ENCODE measurements around the gene P2RX7.
"Not testable (repeated sequence)": the region's sequence is repeated elsewhere in the genome, so short reads cannot be mapped to it uniquely, and the experiment has no call there.

P2RX7 gene

GRCh38 chr12:121188227-121188626 is 55.6 kb downstream of the P2RX7 start:
- H3K4me3 ChIP-seq (ENCODE audit: low read depth, low read length) = no peak overlapping the region
- TF ChIP-seq, protein P1, sequence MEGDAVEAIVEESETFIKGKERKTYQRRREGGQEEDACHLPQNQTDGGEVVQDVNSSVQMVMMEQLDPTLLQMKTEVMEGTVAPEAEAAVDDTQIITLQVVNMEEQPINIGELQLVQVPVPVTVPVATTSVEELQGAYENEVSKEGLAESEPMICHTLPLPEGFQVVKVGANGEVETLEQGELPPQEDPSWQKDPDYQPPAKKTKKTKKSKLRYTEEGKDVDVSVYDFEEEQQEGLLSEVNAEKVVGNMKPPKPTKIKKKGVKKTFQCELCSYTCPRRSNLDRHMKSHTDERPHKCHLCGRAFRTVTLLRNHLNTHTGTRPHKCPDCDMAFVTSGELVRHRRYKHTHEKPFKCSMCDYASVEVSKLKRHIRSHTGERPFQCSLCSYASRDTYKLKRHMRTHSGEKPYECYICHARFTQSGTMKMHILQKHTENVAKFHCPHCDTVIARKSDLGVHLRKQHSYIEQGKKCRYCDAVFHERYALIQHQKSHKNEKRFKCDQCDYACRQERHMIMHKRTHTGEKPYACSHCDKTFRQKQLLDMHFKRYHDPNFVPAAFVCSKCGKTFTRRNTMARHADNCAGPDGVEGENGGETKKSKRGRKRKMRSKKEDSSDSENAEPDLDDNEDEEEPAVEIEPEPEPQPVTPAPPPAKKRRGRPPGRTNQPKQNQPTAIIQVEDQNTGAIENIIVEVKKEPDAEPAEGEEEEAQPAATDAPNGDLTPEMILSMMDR (IDR thresholded peaks at IDR 0.05; ENCODE audit: insufficient read depth, low read depth, low read length, missing control alignments) = no peak
- DNase-seq (ENCODE audit: low read depth) = no peak

GRCh38 chr12:121189131-121189530 is 56.5 kb downstream of the P2RX7 start:
- TF ChIP-seq, protein P1 (IDR thresholded peaks at IDR 0.05; ENCODE audit: insufficient read depth, low read depth, low read length, missing control alignments) = no peak
- H3K4me3 ChIP-seq (ENCODE audit: low read depth, low read length) = no peak overlapping the region
- no peak for DNase-seq (ENCODE audit: low read depth)

DNA sequence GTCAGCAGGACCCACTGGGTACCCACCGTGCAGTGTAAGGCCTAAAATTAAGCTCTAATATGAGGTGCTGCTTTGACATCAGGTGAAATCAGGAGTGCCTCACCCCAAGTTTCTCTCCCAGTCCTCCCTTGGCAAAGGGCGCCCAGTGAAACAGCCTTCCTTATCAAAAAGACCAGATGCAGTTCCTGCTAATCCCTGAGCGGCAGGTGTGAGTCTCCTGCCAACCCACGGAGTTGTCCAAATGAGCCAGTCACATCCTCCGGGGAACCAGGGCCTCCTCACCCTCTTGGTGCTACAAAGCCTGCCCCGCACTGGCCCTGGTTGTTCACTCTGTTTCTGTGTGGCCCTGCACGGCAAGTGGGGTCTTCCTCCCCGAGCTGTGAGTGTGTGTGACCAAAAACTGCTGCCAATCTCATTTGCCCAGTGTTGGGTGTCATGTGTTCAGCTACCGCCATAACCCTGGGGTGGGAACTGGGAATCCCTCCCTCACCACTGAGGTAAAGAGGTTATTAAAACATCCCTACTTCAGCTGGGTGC is 57.0 kb downstream of the P2RX7 start:
- no peak overlapping the region for H3K4me3 ChIP-seq (ENCODE audit: low read depth, low read length)
- TF ChIP-seq, protein P1 (IDR thresholded peaks at IDR 0.05; ENCODE audit: insufficient read depth, low read depth, low read length, missing control alignments) = no peak
- DNase-seq (ENCODE audit: low read depth) = no peak

DNA sequence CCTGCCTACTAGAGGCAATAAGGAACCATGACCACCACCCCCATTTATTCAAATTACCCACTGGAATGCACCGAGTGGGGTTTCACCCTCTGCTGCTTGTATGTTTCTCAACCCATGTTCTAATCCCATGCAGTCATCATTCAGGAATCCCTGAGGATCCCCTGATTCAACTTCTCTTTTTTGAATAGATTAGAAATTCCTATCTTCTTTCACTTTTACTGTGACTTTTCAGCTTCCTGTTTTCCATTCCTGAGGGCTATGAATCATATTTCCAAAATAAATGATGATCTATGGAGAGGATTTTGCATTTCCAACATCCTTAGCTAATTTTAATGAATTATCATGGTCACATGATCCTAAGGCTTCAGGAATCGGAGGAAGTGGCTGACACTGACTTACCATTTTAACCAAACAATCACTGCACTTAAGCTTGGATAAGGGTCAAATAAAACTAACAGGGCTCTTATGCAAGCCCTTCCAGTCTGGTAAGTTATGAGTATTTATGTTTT is 57.9 kb downstream of the P2RX7 start:
- peak; percentile 30 for DNase-seq (ENCODE audit: low read depth)
- TF ChIP-seq, protein P1 (IDR thresholded peaks at IDR 0.05; ENCODE audit: insufficient read depth, low read depth, low read length, missing control alignments) = no peak

GRCh38 chr12:121191151-121191550 is 58.5 kb downstream of the P2RX7 start:
- DNase-seq (ENCODE audit: low read depth) = no peak
- no peak overlapping the region for H3K4me3 ChIP-seq (ENCODE audit: low read depth, low read length)
- TF ChIP-seq, protein P1 (IDR thresholded peaks at IDR 0.05; ENCODE audit: insufficient read depth, low read depth, low read length, missing control alignments) = no peak

More for the DNA sequence above, 57.9 kb downstream of the P2RX7 start:
- no peak overlapping the region for H3K4me3 ChIP-seq (ENCODE audit: low read depth, low read length)

DNA sequence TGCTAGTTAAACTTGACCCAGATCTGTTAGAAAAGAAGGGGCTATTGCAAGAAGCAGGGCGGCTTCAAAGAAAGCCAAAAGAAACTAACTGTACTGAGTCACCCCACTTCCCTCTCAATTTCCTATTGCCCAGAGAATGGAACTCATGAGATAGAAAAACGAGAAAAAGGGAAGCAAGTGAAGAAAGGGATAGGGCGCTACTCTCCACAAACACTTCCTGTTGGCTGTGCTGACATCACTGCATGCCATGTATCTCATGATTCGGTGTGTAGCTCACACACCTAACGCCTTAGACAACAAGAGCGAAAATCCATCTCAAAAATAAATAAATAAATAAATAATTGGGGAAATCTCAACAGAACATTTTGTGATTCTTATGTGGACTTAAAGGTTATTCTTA is 64.2 kb downstream of the P2RX7 start:
- no peak overlapping the region for H3K4me3 ChIP-seq (ENCODE audit: low read depth, low read length)
- TF ChIP-seq, protein P1 (IDR thresholded peaks at IDR 0.05; ENCODE audit: insufficient read depth, low read depth, low read length, missing control alignments) = no peak
- DNase-seq (ENCODE audit: low read depth) = peak; percentile 17

- TF ChIP-seq, protein P1 (IDR thresholded peaks at IDR 0.05; ENCODE audit: insufficient read depth, low read depth, low read length, missing control alignments) = no peak
- DNase-seq (ENCODE audit: low read depth) = no peak
- H3K4me3 ChIP-seq (ENCODE audit: low read depth, low read length) = no peak overlapping the region
Observed at GRCh38 chr12:121198949-121199348, 66.3 kb downstream of the P2RX7 start.

- DNase-seq (ENCODE audit: low read depth); H3K4me3 ChIP-seq (ENCODE audit: low read depth, low read length): not testable (repeated sequence)
Observed at GRCh38 chr12:121201140-121201539, 68.5 kb downstream of the P2RX7 start.
